Left lung (tissue), 10 donors: Measurements from ENCODE around the gene PPFIBP2. TPM values are rescaled to one million over a fixed set of nuclear protein-coding genes. Genes with fewer than 3 reads are reported as not detected.

Source experiments
- ATAC-seq: fragments of 200-7000 bp; cut with Tn5 transposase; one replicate; pipeline ENCODE4 v1.9.1; 2020; ENCODE audit warnings: moderate library complexity
- DNase-seq, 4 donors: peaks; one replicate each; pipeline ENCODE4 v3.0.0-alpha.2; 2013 to 2020
- H3K27ac ChIP-seq, 2 donors: fragments of 200-600 bp; sonication (generic) in 1 of 2; one replicate each; pipeline versions ENCODE4 v1.5.0 to v1.8.0; 2020 to 2021
- H3K27me3 ChIP-seq, 2 donors: fragments of 200-600 bp; sonication (generic) in 1 of 2; one replicate each; pipeline versions ENCODE4 v1.5.0 to v1.8.0; 2020 to 2021
- H3K36me3 ChIP-seq, 2 donors: fragments of 200-600 bp; sonication (generic) in 1 of 2; one replicate each; pipeline versions ENCODE4 v1.5.0 to v1.8.0; 2020 to 2021
- H3K4me1 ChIP-seq, 2 donors: fragments of 200-600 bp; one replicate each; pipeline ENCODE4 v1.8.0; 2021
- H3K4me3 ChIP-seq, 2 donors: fragments of 200-600 bp; sonication (generic) in 1 of 2; one replicate each; pipeline versions ENCODE4 v1.5.0 to v1.8.0; 2020 to 2021; ENCODE audit warnings: mild to moderate bottlenecking in 1 of 2
- H3K9me3 ChIP-seq, 2 donors: fragments of 200-600 bp; sonication (generic) in 1 of 2; one replicate each; pipeline versions ENCODE4 v1.5.0 to v1.8.0; 2020 to 2021
- CTCF ChIP-seq, 2 donors: fragments of 200-600 bp; sonication (generic) in 1 of 2; IDR thresholded peaks; one replicate each; pipeline versions ENCODE4 v1.5.0 to v1.8.0; 2021; ENCODE audit warnings: antibody characterized with exemption in 2 of 2
- intact Hi-C, 2 donors: fragments of 100-400 bp; cut with DNase I; formaldehyde crosslinking; loops; one replicate each; pipeline versions ENCODE4 v1.11.2 to v1.14.2; 2022
- polyA plus RNA-seq, 6 donors: library from polyadenylated mRNA; unstranded; fragments of 120-200 nt; gene quantifications; one replicate each; pipeline ENCODE4 v1.2.1, GENCODE V29; 2013; ENCODE audit not compliant: insufficient read length in 6 of 6
- total RNA-seq, 2 donors: library from RNA; stranded (reverse); fragmentation: NEBNext Ultra II Directional; extraction: Animal tissue kit (Norgen Biotek cat#: 25700); gene quantifications; one replicate each; pipeline ENCODE4 v1.2.1, GENCODE V29; 2021
- donor health status: DM: no; HTN: yes; CAD: no.
- donor health status: DM: no; HTN: no; CAD: no.

The PPFIBP2 gene
- total and polyA plus RNA-seq, 8 donors: 18.7 to 48.7 (median 37.3) TPM

- no peaks in the 10 kb centered on the region for H3K36me3 ChIP-seq
- H3K27me3 ChIP-seq: no peaks in the 10 kb centered on the region
- peaks cover 13 to 38% of the 10 kb centered on the region in 2 donors for H3K4me1 ChIP-seq
- no peak overlapping the region for H3K4me3 ChIP-seq
- DNase-seq: peak in 2 of 4 donors; percentile 32 to 40
- intact Hi-C loops: no loop called here
- H3K27ac ChIP-seq: no peak overlapping the region
- TF ChIP-seq CTCF (IDR thresholded peaks at IDR 0.05): no peak
- H3K9me3 ChIP-seq: no peaks in the 10 kb centered on the region
- peak; percentile 82 for ATAC-seq
Measured at GRCh38 chr11:7523416-7524210, 9.8 kb downstream of the PPFIBP2 start.

GRCh38 chr11:7524462-7525235 is 10.8 kb downstream of the PPFIBP2 start:
- no peak overlapping the region for H3K4me3 ChIP-seq
- peaks cover 13 to 38% of the 10 kb centered on the region in 2 donors for H3K4me1 ChIP-seq
- no peaks in the 10 kb centered on the region for H3K36me3 ChIP-seq
- no peaks in the 10 kb centered on the region for H3K27me3 ChIP-seq
- no peak overlapping the region for H3K27ac ChIP-seq
- ATAC-seq (peak; percentile 6), DNase-seq (no peak)
- intact Hi-C loops: no loop called here
- TF ChIP-seq CTCF (IDR thresholded peaks at IDR 0.05): no peak
- no peaks in the 10 kb centered on the region for H3K9me3 ChIP-seq

GRCh38 chr11:7525424-7525823 is 11.6 kb downstream of the PPFIBP2 start:
- Histone ChIP-seq H3K36me3 (no peaks in the 10 kb centered on the region), H3K4me3 (no peak overlapping the region), H3K4me1 (peaks cover 13 to 38% of the 10 kb centered on the region in 2 donors), H3K27ac (no peak overlapping the region), H3K27me3 (no peaks in the 10 kb centered on the region), H3K9me3 (no peaks in the 10 kb centered on the region)
- no peak for TF ChIP-seq CTCF (IDR thresholded peaks at IDR 0.05)
- ATAC-seq: no peak
- no peak for DNase-seq
- intact Hi-C loops: no loop called here

GRCh38 chr11:7527029-7527428 is 13.2 kb downstream of the PPFIBP2 start:
- ATAC-seq: no peak
- H3K36me3 ChIP-seq: no peaks in the 10 kb centered on the region
- DNase-seq: no peak

More at GRCh38 chr11:7527029-7527428, 13.2 kb downstream of the PPFIBP2 start:
- no peak overlapping the region for H3K4me3 ChIP-seq
- H3K27ac ChIP-seq: no peak overlapping the region
- intact Hi-C loops: no loop called here
- peaks cover 13 to 26% of the 10 kb centered on the region in 2 donors for H3K4me1 ChIP-seq
- no peaks in the 10 kb centered on the region for H3K9me3 ChIP-seq
- TF ChIP-seq CTCF (IDR thresholded peaks at IDR 0.05): no peak
- H3K27me3 ChIP-seq: no peaks in the 10 kb centered on the region
